ENCODE results near the gene PLA2R1. TPM values are rescaled to one million over a fixed set of nuclear protein-coding genes. Genes with fewer than 3 reads are reported as not detected.

PLA2R1 gene
- total RNA-seq, 1 experiment from 2014 or later: 1.1 TPM

DNA sequence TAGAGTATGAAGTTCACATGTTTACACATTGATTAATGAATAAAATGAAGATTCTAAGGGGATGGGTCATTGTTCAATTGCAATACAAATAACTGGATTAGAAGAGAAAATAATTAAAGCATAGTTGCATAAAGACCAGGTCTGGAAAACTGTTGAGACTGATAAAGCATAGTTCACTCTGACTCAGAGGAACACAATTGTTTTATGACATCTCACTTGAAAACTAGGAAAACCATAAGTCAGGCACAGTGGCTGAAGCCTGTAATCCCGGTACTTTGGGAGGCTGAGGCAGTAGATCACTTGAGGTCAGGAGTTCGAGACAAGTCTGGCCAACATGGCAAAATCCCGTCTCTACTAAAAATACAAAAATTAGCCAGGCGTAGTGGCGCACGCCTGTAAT is 46.7 kb downstream of the PLA2R1 start:
- Mint-ChIP-seq H3K27ac (no peak overlapping the region), H3K4me1 (peaks cover 3% of the 10 kb centered on the region; the same call in 1 of the 2 replicates), H3K4me3 (no peak overlapping the region), H3K27me3 (ENCODE audit: low read depth) (no peaks in the 10 kb centered on the region), H3K36me3 (no peaks in the 10 kb centered on the region), H3K9me3 (no peaks in the 10 kb centered on the region)
- DNase-seq (ENCODE audit: low spot score): no peak
- no peak for TF ChIP-seq NFYB (CRISPR knock-in tag; conservative IDR thresholded peaks at IDR 0.05; ENCODE audit: low read depth)
- TF ChIP-seq, protein P1, sequence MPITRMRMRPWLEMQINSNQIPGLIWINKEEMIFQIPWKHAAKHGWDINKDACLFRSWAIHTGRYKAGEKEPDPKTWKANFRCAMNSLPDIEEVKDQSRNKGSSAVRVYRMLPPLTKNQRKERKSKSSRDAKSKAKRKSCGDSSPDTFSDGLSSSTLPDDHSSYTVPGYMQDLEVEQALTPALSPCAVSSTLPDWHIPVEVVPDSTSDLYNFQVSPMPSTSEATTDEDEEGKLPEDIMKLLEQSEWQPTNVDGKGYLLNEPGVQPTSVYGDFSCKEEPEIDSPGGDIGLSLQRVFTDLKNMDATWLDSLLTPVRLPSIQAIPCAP (CRISPR knock-in tag; IDR thresholded peaks at IDR 0.05): no peak
- TF ChIP-seq SMAD4 (CRISPR knock-in tag; IDR thresholded peaks at IDR 0.05): no peak
- no peak for TF ChIP-seq ZNF138 (CRISPR knock-in tag; conservative IDR thresholded peaks at IDR 0.05)
- TF ChIP-seq, protein P2, sequence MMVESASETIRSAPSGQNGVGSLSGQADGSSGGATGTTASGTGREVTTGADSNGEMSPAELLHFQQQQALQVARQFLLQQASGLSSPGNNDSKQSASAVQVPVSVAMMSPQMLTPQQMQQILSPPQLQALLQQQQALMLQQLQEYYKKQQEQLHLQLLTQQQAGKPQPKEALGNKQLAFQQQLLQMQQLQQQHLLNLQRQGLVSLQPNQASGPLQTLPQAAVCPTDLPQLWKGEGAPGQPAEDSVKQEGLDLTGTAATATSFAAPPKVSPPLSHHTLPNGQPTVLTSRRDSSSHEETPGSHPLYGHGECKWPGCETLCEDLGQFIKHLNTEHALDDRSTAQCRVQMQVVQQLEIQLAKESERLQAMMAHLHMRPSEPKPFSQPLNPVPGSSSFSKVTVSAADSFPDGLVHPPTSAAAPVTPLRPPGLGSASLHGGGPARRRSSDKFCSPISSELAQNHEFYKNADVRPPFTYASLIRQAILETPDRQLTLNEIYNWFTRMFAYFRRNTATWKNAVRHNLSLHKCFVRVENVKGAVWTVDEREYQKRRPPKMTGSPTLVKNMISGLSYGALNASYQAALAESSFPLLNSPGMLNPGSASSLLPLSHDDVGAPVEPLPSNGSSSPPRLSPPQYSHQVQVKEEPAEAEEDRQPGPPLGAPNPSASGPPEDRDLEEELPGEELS (CRISPR knock-in tag; IDR thresholded peaks at IDR 0.05): no peak
- ATAC-seq: no peak
- POLR2A ChIA-PET: interaction anchor here (0.6 kb wide), 1 partner anchor 616 kb away, joined by 3 read pairs; no protein-coding TSS in a partner anchor
- CTCF ChIA-PET: no interaction called here

DNA sequence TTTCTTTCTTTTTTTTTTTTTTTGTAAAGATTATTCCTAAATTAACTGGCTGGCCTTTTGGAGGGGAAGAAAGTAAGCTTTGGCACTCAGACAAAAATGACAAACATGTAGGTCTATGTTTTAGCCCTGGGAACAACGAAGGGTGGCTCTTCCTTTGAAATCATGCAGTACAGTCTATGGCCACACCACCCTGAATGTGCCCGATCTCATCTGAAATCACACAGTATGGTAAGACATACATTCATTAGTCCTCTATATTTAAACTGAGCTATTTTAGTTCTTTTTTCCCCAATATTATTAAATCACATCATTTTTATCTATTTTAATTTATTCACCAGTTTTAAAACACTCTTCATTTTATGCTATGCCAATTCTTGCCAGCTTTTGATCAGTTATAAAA is 48.2 kb downstream of the PLA2R1 start:
- no peaks in the 10 kb centered on the region for H3K27me3 Mint-ChIP-seq (ENCODE audit: low read depth)
- no peak overlapping the region for H3K27ac Mint-ChIP-seq
- CTCF ChIA-PET: interaction anchor here (1.1 kb wide), 1 partner anchor 9 kb away, joined by 3 read pairs; no protein-coding TSS in a partner anchor
- ATAC-seq (peak; percentile 39; the same call in 1 of the 2 replicates), DNase-seq (ENCODE audit: low spot score) (no peak)
- no peaks in the 10 kb centered on the region for H3K36me3 Mint-ChIP-seq
- H3K4me3 Mint-ChIP-seq: no peak overlapping the region
- peaks cover 3% of the 10 kb centered on the region; the same call in 1 of the 2 replicates for H3K4me1 Mint-ChIP-seq
- POLR2A ChIA-PET: interaction anchor here (0.5 kb wide), 1 partner anchor 165 kb away, joined by 4 read pairs; no protein-coding TSS in a partner anchor
- H3K9me3 Mint-ChIP-seq: no peaks in the 10 kb centered on the region
- TF ChIP-seq, protein P3, sequence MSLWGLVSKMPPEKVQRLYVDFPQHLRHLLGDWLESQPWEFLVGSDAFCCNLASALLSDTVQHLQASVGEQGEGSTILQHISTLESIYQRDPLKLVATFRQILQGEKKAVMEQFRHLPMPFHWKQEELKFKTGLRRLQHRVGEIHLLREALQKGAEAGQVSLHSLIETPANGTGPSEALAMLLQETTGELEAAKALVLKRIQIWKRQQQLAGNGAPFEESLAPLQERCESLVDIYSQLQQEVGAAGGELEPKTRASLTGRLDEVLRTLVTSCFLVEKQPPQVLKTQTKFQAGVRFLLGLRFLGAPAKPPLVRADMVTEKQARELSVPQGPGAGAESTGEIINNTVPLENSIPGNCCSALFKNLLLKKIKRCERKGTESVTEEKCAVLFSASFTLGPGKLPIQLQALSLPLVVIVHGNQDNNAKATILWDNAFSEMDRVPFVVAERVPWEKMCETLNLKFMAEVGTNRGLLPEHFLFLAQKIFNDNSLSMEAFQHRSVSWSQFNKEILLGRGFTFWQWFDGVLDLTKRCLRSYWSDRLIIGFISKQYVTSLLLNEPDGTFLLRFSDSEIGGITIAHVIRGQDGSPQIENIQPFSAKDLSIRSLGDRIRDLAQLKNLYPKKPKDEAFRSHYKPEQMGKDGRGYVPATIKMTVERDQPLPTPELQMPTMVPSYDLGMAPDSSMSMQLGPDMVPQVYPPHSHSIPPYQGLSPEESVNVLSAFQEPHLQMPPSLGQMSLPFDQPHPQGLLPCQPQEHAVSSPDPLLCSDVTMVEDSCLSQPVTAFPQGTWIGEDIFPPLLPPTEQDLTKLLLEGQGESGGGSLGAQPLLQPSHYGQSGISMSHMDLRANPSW (CRISPR knock-in tag; conservative IDR thresholded peaks at IDR 0.05; ENCODE audit: low read depth): no peak
- TF ChIP-seq ZNF671 (CRISPR knock-in tag; IDR thresholded peaks at IDR 0.05) (no peak), PRRX2 (CRISPR knock-in tag; IDR thresholded peaks at IDR 0.05) (no peak), MYBL2 (CRISPR knock-in tag; IDR thresholded peaks at IDR 0.05) (no peak), ZNF423 (CRISPR knock-in tag; IDR thresholded peaks at IDR 0.05) (no peak), GRHL2 (CRISPR knock-in tag; IDR thresholded peaks at IDR 0.05; ENCODE audit: insufficient replicate concordance, severe bottlenecking) (no peak), ZNF416 (CRISPR knock-in tag; IDR thresholded peaks at IDR 0.05) (no peak), ELF4 (CRISPR knock-in tag; IDR thresholded peaks at IDR 0.05; ENCODE audit: low read depth) (no peak), ZNF263 (CRISPR knock-in tag; IDR thresholded peaks at IDR 0.05; ENCODE audit: low read depth) (no peak), SMAD4 (CRISPR knock-in tag; IDR thresholded peaks at IDR 0.05) (no peak), CREB1 (CRISPR knock-in tag; IDR thresholded peaks at IDR 0.05) (no peak)
- TF ChIP-seq, protein P4, sequence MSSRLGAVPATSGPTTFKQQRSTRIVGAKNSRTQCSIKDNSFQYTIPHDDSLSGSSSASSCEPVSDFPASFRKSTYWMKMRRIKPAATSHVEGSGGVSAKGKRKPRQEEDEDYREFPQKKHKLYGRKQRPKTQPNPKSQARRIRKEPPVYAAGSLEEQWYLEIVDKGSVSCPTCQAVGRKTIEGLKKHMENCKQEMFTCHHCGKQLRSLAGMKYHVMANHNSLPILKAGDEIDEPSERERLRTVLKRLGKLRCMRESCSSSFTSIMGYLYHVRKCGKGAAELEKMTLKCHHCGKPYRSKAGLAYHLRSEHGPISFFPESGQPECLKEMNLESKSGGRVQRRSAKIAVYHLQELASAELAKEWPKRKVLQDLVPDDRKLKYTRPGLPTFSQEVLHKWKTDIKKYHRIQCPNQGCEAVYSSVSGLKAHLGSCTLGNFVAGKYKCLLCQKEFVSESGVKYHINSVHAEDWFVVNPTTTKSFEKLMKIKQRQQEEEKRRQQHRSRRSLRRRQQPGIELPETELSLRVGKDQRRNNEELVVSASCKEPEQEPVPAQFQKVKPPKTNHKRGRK (CRISPR knock-in tag; IDR thresholded peaks at IDR 0.05; ENCODE audit: borderline replicate concordance): no peak
- TF ChIP-seq, protein P5, sequence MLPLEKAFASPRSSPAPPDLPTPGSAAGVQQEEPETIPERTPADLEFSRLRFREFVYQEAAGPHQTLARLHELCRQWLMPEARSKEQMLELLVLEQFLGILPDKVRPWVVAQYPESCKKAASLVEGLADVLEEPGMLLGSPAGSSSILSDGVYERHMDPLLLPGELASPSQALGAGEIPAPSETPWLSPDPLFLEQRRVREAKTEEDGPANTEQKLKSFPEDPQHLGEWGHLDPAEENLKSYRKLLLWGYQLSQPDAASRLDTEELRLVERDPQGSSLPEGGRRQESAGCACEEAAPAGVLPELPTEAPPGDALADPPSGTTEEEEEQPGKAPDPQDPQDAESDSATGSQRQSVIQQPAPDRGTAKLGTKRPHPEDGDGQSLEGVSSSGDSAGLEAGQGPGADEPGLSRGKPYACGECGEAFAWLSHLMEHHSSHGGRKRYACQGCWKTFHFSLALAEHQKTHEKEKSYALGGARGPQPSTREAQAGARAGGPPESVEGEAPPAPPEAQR (CRISPR knock-in tag; IDR thresholded peaks at IDR 0.05): no peak
- TF ChIP-seq, protein P6, sequence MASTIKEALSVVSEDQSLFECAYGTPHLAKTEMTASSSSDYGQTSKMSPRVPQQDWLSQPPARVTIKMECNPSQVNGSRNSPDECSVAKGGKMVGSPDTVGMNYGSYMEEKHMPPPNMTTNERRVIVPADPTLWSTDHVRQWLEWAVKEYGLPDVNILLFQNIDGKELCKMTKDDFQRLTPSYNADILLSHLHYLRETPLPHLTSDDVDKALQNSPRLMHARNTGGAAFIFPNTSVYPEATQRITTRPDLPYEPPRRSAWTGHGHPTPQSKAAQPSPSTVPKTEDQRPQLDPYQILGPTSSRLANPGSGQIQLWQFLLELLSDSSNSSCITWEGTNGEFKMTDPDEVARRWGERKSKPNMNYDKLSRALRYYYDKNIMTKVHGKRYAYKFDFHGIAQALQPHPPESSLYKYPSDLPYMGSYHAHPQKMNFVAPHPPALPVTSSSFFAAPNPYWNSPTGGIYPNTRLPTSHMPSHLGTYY (CRISPR knock-in tag; IDR thresholded peaks at IDR 0.05): no peak
- TF ChIP-seq, protein P7, sequence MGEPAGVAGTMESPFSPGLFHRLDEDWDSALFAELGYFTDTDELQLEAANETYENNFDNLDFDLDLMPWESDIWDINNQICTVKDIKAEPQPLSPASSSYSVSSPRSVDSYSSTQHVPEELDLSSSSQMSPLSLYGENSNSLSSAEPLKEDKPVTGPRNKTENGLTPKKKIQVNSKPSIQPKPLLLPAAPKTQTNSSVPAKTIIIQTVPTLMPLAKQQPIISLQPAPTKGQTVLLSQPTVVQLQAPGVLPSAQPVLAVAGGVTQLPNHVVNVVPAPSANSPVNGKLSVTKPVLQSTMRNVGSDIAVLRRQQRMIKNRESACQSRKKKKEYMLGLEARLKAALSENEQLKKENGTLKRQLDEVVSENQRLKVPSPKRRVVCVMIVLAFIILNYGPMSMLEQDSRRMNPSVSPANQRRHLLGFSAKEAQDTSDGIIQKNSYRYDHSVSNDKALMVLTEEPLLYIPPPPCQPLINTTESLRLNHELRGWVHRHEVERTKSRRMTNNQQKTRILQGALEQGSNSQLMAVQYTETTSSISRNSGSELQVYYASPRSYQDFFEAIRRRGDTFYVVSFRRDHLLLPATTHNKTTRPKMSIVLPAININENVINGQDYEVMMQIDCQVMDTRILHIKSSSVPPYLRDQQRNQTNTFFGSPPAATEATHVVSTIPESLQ (CRISPR knock-in tag; IDR thresholded peaks at IDR 0.05): no peak
- TF ChIP-seq, protein P8, sequence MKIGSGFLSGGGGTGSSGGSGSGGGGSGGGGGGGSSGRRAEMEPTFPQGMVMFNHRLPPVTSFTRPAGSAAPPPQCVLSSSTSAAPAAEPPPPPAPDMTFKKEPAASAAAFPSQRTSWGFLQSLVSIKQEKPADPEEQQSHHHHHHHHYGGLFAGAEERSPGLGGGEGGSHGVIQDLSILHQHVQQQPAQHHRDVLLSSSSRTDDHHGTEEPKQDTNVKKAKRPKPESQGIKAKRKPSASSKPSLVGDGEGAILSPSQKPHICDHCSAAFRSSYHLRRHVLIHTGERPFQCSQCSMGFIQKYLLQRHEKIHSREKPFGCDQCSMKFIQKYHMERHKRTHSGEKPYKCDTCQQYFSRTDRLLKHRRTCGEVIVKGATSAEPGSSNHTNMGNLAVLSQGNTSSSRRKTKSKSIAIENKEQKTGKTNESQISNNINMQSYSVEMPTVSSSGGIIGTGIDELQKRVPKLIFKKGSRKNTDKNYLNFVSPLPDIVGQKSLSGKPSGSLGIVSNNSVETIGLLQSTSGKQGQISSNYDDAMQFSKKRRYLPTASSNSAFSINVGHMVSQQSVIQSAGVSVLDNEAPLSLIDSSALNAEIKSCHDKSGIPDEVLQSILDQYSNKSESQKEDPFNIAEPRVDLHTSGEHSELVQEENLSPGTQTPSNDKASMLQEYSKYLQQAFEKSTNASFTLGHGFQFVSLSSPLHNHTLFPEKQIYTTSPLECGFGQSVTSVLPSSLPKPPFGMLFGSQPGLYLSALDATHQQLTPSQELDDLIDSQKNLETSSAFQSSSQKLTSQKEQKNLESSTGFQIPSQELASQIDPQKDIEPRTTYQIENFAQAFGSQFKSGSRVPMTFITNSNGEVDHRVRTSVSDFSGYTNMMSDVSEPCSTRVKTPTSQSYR (CRISPR knock-in tag; IDR thresholded peaks at IDR 0.05): no peak

All from WTC11 (cell line).